GM18505 (cell line): ENCODE results near the gene HILPDA.

Experiments
- ATAC-seq: cut with Tn5 transposase; IDR thresholded peaks from one replicate; pipeline ENCODE4 v1.9.1; 2021; ENCODE audit not compliant: unreplicated experiment
- POLR2A ChIP-seq: IDR thresholded peaks from 4 replicates; pipeline ENCODE4 v1.6.1; 2011; ENCODE audit warnings: borderline replicate concordance; ENCODE audit not compliant: insufficient read depth, insufficient read length; ENCODE audit errors: extremely low read depth

Gene HILPDA

GRCh38 chr7:128421384-128421783 is 34.3 kb upstream of the HILPDA start:
- ATAC-seq = no peak

GRCh38 chr7:128422037-128422436 is 33.6 kb upstream of the HILPDA start:
- ATAC-seq = no peak
- TF ChIP-seq POLR2A = no peak

More at GRCh38 chr7:128421384-128421783, 34.3 kb upstream of the HILPDA start:
- no peak for TF ChIP-seq POLR2A

DNA sequence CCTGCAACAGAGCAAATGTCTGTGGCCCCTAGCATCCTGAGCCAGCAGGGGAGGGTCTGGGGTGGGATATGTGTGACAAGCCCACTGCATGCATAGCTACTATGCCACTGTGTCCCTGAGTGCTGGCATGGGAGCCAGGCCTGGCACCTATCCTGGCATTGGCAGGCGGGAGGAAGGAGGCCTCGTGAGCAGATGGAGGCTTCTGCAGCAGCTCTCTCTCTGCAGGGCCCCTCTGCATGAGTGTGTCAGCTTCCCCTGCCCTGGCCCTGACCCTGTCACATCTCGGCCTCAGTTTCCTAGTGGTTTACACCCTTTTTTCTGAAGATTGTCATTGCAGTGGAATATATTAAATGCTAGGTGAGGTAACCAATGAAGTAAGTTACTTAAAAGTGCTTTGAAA is 32.8 kb upstream of the HILPDA start:
- ATAC-seq = no peak
- TF ChIP-seq POLR2A = no peak

GRCh38 chr7:128424686-128425275 is 30.9 kb upstream of the HILPDA start:
- TF ChIP-seq POLR2A = no peak
- no peak for ATAC-seq

DNA sequence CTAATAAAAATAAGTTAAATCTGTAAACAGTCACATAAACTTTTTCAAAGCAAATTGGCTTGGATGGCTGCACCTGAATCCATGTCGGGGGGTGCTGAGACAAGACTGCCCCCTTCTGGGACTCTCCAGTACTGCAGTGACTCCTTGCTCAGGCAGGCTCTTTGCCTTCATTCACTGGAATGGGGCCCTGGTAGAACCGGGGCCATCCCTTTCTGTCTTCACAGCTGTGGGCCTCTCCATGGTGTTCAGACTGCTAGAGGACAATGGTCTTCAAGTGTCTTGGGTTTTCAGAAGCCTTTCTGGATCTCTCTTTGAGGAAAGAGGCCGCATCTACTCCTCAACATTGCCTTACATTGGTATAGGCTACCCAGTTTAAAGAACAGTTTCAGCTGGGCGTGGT is 29.8 kb upstream of the HILPDA start:
- TF ChIP-seq POLR2A = no peak
- ATAC-seq = no peak

- no peak for TF ChIP-seq POLR2A
- ATAC-seq = no peak
These were observed 28.3 kb upstream of the HILPDA start for GRCh38 chr7:128427289-128427891.

DNA sequence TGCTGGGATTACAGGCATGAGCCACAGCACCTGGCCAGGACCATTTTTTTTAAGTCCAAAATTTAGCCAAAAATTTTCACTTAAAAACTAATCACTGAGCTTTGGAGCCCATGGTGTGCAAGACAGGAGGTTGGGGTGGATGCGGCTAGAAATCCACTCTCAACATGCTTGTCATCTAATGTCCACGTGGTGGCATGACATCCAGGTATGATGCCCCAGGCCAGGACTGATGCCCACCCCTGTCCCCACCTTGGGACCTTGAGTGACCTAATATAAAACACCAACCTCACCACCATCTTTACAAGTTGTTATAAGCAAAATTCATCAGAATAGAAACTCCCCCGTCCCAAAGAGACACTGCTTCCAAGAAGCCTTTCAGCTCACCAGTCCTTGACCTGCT is 25.5 kb upstream of the HILPDA start:
- TF ChIP-seq POLR2A = no peak
- ATAC-seq = no peak

- no peak for ATAC-seq
- TF ChIP-seq POLR2A = no peak
These were observed 24.5 kb upstream of the HILPDA start for GRCh38 chr7:128431221-128431620.

GRCh38 chr7:128431754-128432153 is 23.9 kb upstream of the HILPDA start:
- ATAC-seq = no peak
- TF ChIP-seq POLR2A = no peak

- no peak for ATAC-seq
- no peak for TF ChIP-seq POLR2A
These were observed 21.0 kb upstream of the HILPDA start for GRCh38 chr7:128434413-128435326.

DNA sequence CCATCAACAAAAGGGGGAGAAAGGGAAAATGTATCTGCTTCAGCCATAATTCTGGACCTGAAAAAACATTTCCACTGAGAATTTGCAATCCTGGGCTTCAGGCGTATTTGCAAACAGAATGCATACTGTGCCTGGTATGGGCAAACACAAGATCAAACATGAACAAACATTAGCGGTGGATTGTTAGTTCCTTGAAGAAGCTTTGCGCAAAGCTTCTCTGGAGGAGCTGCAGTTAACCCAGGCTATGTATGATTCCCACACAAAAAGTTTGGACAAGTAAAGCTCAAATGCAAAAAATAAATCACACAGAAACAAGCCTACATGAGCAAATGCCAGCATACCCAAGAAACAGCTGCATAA is 20.4 kb upstream of the HILPDA start:
- TF ChIP-seq POLR2A = no peak
- ATAC-seq = no peak

DNA sequence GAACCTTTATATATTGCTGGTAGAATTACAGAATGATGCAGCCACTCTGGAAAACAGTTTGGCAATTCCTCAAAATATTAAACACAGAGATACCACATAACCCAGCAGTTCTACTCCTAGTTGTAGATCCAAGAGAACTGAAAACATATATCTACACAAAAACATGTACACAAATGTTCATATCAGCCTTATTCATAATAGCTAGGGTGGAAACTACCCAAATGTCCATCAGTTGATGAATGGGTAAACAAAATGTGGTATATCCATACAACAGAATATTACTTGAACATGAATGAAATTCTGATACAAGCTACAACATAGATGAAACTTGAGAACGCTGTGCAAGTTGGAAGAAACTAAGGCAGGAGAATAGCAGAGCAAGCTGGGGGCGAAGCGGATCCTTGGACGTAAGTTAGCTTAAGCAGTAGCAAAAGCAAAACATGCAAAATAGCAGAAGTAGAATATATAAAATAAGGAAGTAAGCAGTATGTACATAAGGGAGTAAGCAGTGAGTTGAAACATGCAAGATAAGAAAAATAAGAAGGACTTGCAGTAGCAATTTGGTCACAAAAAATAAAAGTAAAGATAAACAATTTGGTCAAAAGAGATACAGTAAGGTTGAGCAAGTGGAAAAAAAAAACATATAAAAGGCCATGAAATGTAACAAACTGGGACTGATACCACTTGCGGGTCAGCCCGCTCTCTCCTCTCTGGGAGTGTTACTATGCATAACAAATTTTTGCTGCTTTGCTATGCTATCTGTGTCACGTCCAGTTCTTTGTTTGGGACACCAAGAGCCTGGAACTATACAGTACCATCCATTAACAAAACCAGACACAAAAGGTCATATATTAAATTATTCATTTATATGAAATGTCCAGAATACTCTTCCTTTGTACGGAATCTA is 18.0 kb upstream of the HILPDA start:
- ATAC-seq = peak; percentile 59
- no peak for TF ChIP-seq POLR2A

- TF ChIP-seq POLR2A = no peak
- ATAC-seq = no peak
These were observed 13.3 kb upstream of the HILPDA start for GRCh38 chr7:128442356-128442755.

GRCh38 chr7:128443831-128444600 is 11.7 kb upstream of the HILPDA start:
- ATAC-seq = no peak
- no peak for TF ChIP-seq POLR2A
